Nephron (organoid): ENCODE results near the gene MAP2K2.

Experiments
- H3K27ac Mint-ChIP-seq, 3 experiments: 2 replicates each; pipeline ENCODE4 v1.8.0; 2020; ENCODE audit warnings: mixed read lengths in 3 of 3, mild to moderate bottlenecking in 2 of 3, moderate library complexity in 1 of 3
- H3K27me3 Mint-ChIP-seq: 2 replicates; pipeline ENCODE4 v1.8.0; 2021; ENCODE audit warnings: low read depth, mild to moderate bottlenecking, moderate library complexity, mixed read lengths
- H3K36me3 Mint-ChIP-seq: 2 replicates; pipeline ENCODE4 v1.8.0; 2020; ENCODE audit warnings: low read depth, mixed read lengths
- H3K4me1 Mint-ChIP-seq: 2 replicates; pipeline ENCODE4 v1.8.0; 2020; ENCODE audit warnings: mixed read lengths
- H3K4me3 Mint-ChIP-seq, 3 experiments: 2 replicates each; pipeline ENCODE4 v1.8.0; 2020; ENCODE audit warnings: mild to moderate bottlenecking in 3 of 3, mixed read lengths in 3 of 3, moderate library complexity in 2 of 3
- H3K9me3 Mint-ChIP-seq: 2 replicates; pipeline ENCODE4 v1.8.0; 2020; ENCODE audit warnings: mixed read lengths
- CTCF ChIP-seq, 3 experiments: fragments of 200-600 bp; sonication (generic); IDR thresholded peaks; one replicate each; pipeline ENCODE4 v1.5.0; 2021; ENCODE audit warnings: antibody characterized with exemption in 3 of 3; ENCODE audit not compliant: unreplicated experiment in 3 of 3

Gene MAP2K2

GRCh38 chr19:4064149-4064495 is 59.8 kb downstream of the MAP2K2 start:
- Mint-ChIP-seq H3K9me3 (no peaks in the 10 kb centered on the region), H3K27ac (peak overlapping the region; percentile 78 to 91 (median 88)), H3K27me3 (peaks cover 11% of the 10 kb centered on the region), H3K4me1 (peaks cover 5% of the 10 kb centered on the region), H3K36me3 (no peaks in the 10 kb centered on the region), H3K4me3 (peak overlapping the region; percentile 84 to 91 (median 89))
- no peak for TF ChIP-seq CTCF (IDR thresholded peaks at IDR 0.05; ENCODE audit: unreplicated experiment in 3 of 3)

- Mint-ChIP-seq H3K4me3 (peak overlapping the region; percentile 84 to 91 (median 89)), H3K27ac (peak overlapping the region; percentile 78 to 91 (median 88)), H3K4me1 (peaks cover 5% of the 10 kb centered on the region), H3K9me3 (no peaks in the 10 kb centered on the region), H3K27me3 (peaks cover 6% of the 10 kb centered on the region), H3K36me3 (no peaks in the 10 kb centered on the region)
- TF ChIP-seq CTCF (IDR thresholded peaks at IDR 0.05; ENCODE audit: unreplicated experiment in 3 of 3) = no peak
Measured at GRCh38 chr19:4063369-4064148, 60.4 kb downstream of the MAP2K2 start.

- Mint-ChIP-seq H3K27ac (peak overlapping the region in 1 of 3 experiments; percentile 23), H3K36me3 (peaks cover 2% of the 10 kb centered on the region), H3K4me3 (peak overlapping the region; percentile 34 to 91 (median 38)), H3K27me3 (no peaks in the 10 kb centered on the region), H3K4me1 (peaks cover 5% of the 10 kb centered on the region), H3K9me3 (no peaks in the 10 kb centered on the region)
- no peak for TF ChIP-seq CTCF (IDR thresholded peaks at IDR 0.05; ENCODE audit: unreplicated experiment in 3 of 3)
Measured at GRCh38 chr19:4062419-4063368, 61.2 kb downstream of the MAP2K2 start.

GRCh38 chr19:4061683-4062418 is 62.1 kb downstream of the MAP2K2 start:
- Mint-ChIP-seq H3K9me3 (no peaks in the 10 kb centered on the region), H3K27ac (no peak overlapping the region), H3K36me3 (peaks cover 4% of the 10 kb centered on the region), H3K4me3 (peak overlapping the region; percentile 34 to 51 (median 38)), H3K27me3 (no peaks in the 10 kb centered on the region), H3K4me1 (peaks cover 5% of the 10 kb centered on the region)
- TF ChIP-seq CTCF (IDR thresholded peaks at IDR 0.05; ENCODE audit: unreplicated experiment in 3 of 3) = no peak

GRCh38 chr19:4061178-4061682 is 62.7 kb downstream of the MAP2K2 start:
- H3K4me1 Mint-ChIP-seq = peaks cover 5% of the 10 kb centered on the region
- no peaks in the 10 kb centered on the region for H3K27me3 Mint-ChIP-seq

More at GRCh38 chr19:4061178-4061682, 62.7 kb downstream of the MAP2K2 start:
- no peaks in the 10 kb centered on the region for H3K9me3 Mint-ChIP-seq
- H3K36me3 Mint-ChIP-seq = peaks cover 4% of the 10 kb centered on the region
- no peak overlapping the region for H3K27ac Mint-ChIP-seq
- TF ChIP-seq CTCF (IDR thresholded peaks at IDR 0.05; ENCODE audit: unreplicated experiment in 3 of 3) = no peak
- no peak overlapping the region for H3K4me3 Mint-ChIP-seq
